HepG2 (cell line): Measurements from ENCODE around the gene ALDH3B1. TPM values are rescaled to one million over a fixed set of nuclear protein-coding genes. Genes with fewer than 3 reads are reported as not detected.
"Not testable (repeated sequence)": the region's sequence is repeated elsewhere in the genome, so short reads cannot be mapped to it uniquely, and the experiment has no call there.

Experiments
- ATAC-seq: fragments of 200-7000 bp; cut with Tn5 transposase; 3 replicates; pipeline ENCODE4 v1.9.1; 2020; ENCODE audit warnings: mild to moderate bottlenecking, moderate library complexity
- BruUV-seq: library from RNA; stranded (reverse); fragments of 400-500 nt; replicated peaks from 2 replicates; lab custom pipeline; 2021; lab: Mats Ljungman, UMichigan
- CTCF ChIA-PET: fragments of 300-600 bp; formaldehyde crosslinking; extraction: SDS; loops from one replicate; lab custom pipeline; 2021; ENCODE audit warnings: low total read pairs, inconsistent platforms, low intra/inter-chr PET ratio; lab: Yijun Ruan, JAX
- POLR2A ChIA-PET: fragments of 350-600 bp; sonication (Branson Sonifier 250); formaldehyde crosslinking; loops from one replicate; lab custom pipeline; 2020; ENCODE audit warnings: antibody characterized with exemption, inconsistent platforms; lab: Yijun Ruan, JAX
- DNase-seq: peaks from one replicate; pipeline ENCODE4 v3.0.0-alpha.2; 2015; ENCODE audit warnings: low spot score
- FAIRE-seq: peaks from 3 replicates; lab custom pipeline; 2011; peaks lifted over from hg19 to GRCh38; lab: Jason Lieb, UNC
- H2AFZ ChIP-seq: one replicate; pipeline ENCODE4 v1.6.1; 2011; ENCODE audit warnings: low read length, inconsistent platforms
- H3K27ac ChIP-seq: fragments of 300-600 bp; 3 replicates; pipeline ENCODE4 v1.8.0; 2011; ENCODE audit warnings: mixed run types, mild to moderate bottlenecking, mixed read lengths, low read length, inconsistent platforms; ENCODE audit not compliant: insufficient read depth; ENCODE audit errors: extremely low read length
- H3K27me3 ChIP-seq, 2 experiments: fragments of 200-600 bp in 1 of 2; 2 replicates in 1 of 2; 3 replicates in 1 of 2; pipeline versions ENCODE4 v1.6.0 to v1.8.0; 2011; ENCODE audit warnings: low read length in 2 of 2, mild to moderate bottlenecking in 2 of 2, moderate library complexity in 2 of 2, inconsistent platforms in 1 of 2; ENCODE audit not compliant: insufficient read depth in 2 of 2, control insufficient read depth in 1 of 2
- H3K36me3 ChIP-seq, 2 experiments: fragments of 200-600 bp in 1 of 2; replicated peaks in 1 of 2; 2 replicates in 1 of 2; 3 replicates in 1 of 2; pipeline versions ENCODE4 v1.5.1 to v1.8.0; 2011; ENCODE audit warnings: low read length in 2 of 2, inconsistent platforms in 1 of 2; ENCODE audit not compliant: insufficient read depth in 2 of 2, control insufficient read depth in 1 of 2
- H3K4me1 ChIP-seq: 2 replicates; pipeline ENCODE4 v1.5.1; 2012; ENCODE audit warnings: low read length, inconsistent platforms; ENCODE audit not compliant: insufficient read depth
- H3K4me2 ChIP-seq: 2 replicates; pipeline ENCODE4 v1.6.0; 2011; ENCODE audit warnings: low read depth, low read length, inconsistent platforms
- H3K4me3 ChIP-seq, 3 experiments: fragments of 200-600 bp in 1 of 3; sonication (generic), shearing (Covaris generic) in 1 of 3; replicated peaks in 1 of 3; 2 replicates each; pipeline ENCODE4 v1.5.1; 2011 to 2016; ENCODE audit warnings: low read length in 3 of 3, inconsistent platforms in 2 of 3, low read depth in 2 of 3, mild to moderate bottlenecking in 2 of 3, control low read depth in 1 of 3, mixed read lengths in 1 of 3; ENCODE audit not compliant: insufficient read depth in 1 of 3
- H3K79me2 ChIP-seq: one replicate; pipeline ENCODE4 v1.6.1; 2011; ENCODE audit warnings: low read length, inconsistent platforms; ENCODE audit not compliant: insufficient read depth
- H3K9ac ChIP-seq: 2 replicates; pipeline ENCODE4 v1.6.0; 2011; ENCODE audit warnings: mild to moderate bottlenecking, low read depth, low read length, inconsistent platforms; ENCODE audit not compliant: insufficient read depth
- H3K9me3 ChIP-seq: 2 replicates; pipeline ENCODE4 v1.5.1; 2012; ENCODE audit warnings: mild to moderate bottlenecking, low read length
- H4K20me1 ChIP-seq: 2 replicates; pipeline ENCODE4 v1.6.0; 2011; ENCODE audit warnings: inconsistent platforms, mild to moderate bottlenecking, low read length, moderate library complexity; ENCODE audit not compliant: insufficient read depth
- CTCF ChIP-seq: sonication (generic); formaldehyde crosslinking; IDR thresholded peaks from 2 replicates; pipeline ENCODE4 v1.5.0; 2020; ENCODE audit warnings: mild to moderate bottlenecking, missing genetic modification reagents, moderate library complexity
- HNF1B ChIP-seq: sonication (generic); formaldehyde crosslinking; IDR thresholded peaks from 2 replicates; pipeline ENCODE4 v1.5.1; 2020; ENCODE audit warnings: mild to moderate bottlenecking, moderate library complexity, missing genetic modification reagents
- RAD21 ChIP-seq: fragments of 450-650 bp; formaldehyde crosslinking; IDR thresholded peaks from 2 replicates; pipeline ENCODE4 v1.5.0; 2020; ENCODE audit warnings: mild to moderate bottlenecking
- STAG1 ChIP-seq: sonication (generic); formaldehyde crosslinking; IDR thresholded peaks from 2 replicates; pipeline ENCODE4 v1.4.0; 2020; ENCODE audit warnings: missing genetic modification reagents
- ZNF768 ChIP-seq: sonication (generic); formaldehyde crosslinking; IDR thresholded peaks from 2 replicates; pipeline ENCODE4 v1.4.0; 2020; ENCODE audit warnings: missing genetic modification reagents
- WGBS: methylation state at CpG from one replicate; pipeline ENCODE4 v1.1.6; 2017; ENCODE audit warnings: low lambda C conversion rate; 5-methylcytosine and 5-hydroxymethylcytosine counted together
- in situ Hi-C: cut with HindIII; loops from 2 replicates; pipeline ENCODE4 v1.10.0; 2017; ENCODE audit warnings: low pct_unique_long_range_greater_than_20kb; ENCODE audit not compliant: extremely low pct_ligation_motif_present
- intact Hi-C: fragments of 100-400 bp; cut with micrococcal nuclease; formaldehyde crosslinking; loops from one replicate; pipeline ENCODE4 v1.10.0; 2022; ENCODE audit not compliant: unreplicated experiment
- polyA plus RNA-seq, 8 experiments: library from polyadenylated mRNA; depleted of rRNA in 3 of 8; stranded (reverse) in 7 of 8; unstranded in 1 of 8; fragments of >200 nt; fragmentation: Illumina TruSeq in 4 of 8; extraction: Trizol in 4 of 8; gene quantifications; 2 replicates each; pipeline versions ENCODE4 v1.2.1 to v1.2.3, GENCODE V29; 2011 to 2016; ENCODE audit warnings: low read depth in 4 of 8, missing spikeins in 1 of 8, mixed read lengths in 1 of 8; ENCODE audit not compliant: insufficient read depth in 1 of 8
- total RNA-seq, 5 experiments: library from RNA; depleted of rRNA; stranded (reverse); fragments of >200 nt; fragmentation: Illumina TruSeq; extraction: Trizol; gene quantifications; 2 replicates each; pipeline ENCODE4 v1.2.3, GENCODE V29; 2016; ENCODE audit warnings: low read depth in 1 of 5
- TF ChIP-seq, protein P1 (sequence below): sonication (generic); formaldehyde crosslinking; IDR thresholded peaks from 2 replicates; pipeline ENCODE4 v1.5.1; 2020; ENCODE audit warnings: mild to moderate bottlenecking, missing genetic modification reagents, moderate library complexity

The ALDH3B1 gene
- total and polyA plus RNA-seq, 2 of the 13 experiments (the other 11 are each of a cell fraction or from before 2014, with no cell fraction given) = 4.0 to 6.7 TPM

GRCh38 chr11:67993821-67994220 lies 16.3 kb upstream of the ALDH3B1 start:
- H3K36me3 ChIP-seq, BruUV-seq, H3K27ac ChIP-seq, POLR2A ChIA-PET, DNase-seq, ATAC-seq, H3K4me1 ChIP-seq, H3K4me3 ChIP-seq, H4K20me1 ChIP-seq, H3K4me2 ChIP-seq, in situ Hi-C loops, FAIRE-seq, H3K9ac ChIP-seq, H3K9me3 ChIP-seq, H3K79me2 ChIP-seq, H2AFZ ChIP-seq, H3K27me3 ChIP-seq, intact Hi-C loops: not testable (repeated sequence)
- CTCF ChIA-PET = interaction anchor here (1.4 kb wide), 1 partner anchor 27 kb away, joined by 5 read pairs; no protein-coding TSS in a partner anchor
- TF ChIP-seq, protein P1, sequence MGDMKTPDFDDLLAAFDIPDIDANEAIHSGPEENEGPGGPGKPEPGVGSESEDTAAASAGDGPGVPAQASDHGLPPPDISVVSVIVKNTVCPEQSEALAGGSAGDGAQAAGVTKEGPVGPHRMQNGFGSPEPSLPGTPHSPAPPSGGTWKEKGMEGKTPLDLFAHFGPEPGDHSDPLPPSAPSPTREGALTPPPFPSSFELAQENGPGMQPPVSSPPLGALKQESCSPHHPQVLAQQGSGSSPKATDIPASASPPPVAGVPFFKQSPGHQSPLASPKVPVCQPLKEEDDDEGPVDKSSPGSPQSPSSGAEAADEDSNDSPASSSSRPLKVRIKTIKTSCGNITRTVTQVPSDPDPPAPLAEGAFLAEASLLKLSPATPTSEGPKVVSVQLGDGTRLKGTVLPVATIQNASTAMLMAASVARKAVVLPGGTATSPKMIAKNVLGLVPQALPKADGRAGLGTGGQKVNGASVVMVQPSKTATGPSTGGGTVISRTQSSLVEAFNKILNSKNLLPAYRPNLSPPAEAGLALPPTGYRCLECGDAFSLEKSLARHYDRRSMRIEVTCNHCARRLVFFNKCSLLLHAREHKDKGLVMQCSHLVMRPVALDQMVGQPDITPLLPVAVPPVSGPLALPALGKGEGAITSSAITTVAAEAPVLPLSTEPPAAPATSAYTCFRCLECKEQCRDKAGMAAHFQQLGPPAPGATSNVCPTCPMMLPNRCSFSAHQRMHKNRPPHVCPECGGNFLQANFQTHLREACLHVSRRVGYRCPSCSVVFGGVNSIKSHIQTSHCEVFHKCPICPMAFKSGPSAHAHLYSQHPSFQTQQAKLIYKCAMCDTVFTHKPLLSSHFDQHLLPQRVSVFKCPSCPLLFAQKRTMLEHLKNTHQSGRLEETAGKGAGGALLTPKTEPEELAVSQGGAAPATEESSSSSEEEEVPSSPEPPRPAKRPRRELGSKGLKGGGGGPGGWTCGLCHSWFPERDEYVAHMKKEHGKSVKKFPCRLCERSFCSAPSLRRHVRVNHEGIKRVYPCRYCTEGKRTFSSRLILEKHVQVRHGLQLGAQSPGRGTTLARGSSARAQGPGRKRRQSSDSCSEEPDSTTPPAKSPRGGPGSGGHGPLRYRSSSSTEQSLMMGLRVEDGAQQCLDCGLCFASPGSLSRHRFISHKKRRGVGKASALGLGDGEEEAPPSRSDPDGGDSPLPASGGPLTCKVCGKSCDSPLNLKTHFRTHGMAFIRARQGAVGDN = peak; percentile 39
- TF ChIP-seq ZNF768 (CRISPR knock-in tag) = 0 out of 2 replicates have a peak, but pooled peaks have one; percentile 17
- TF ChIP-seq STAG1 (CRISPR knock-in tag) = peak; percentile 75
- 0 out of 2 replicates have a peak, but pooled peaks have one; percentile 38 for TF ChIP-seq HNF1B (CRISPR knock-in tag)
- peak; percentile 85 for TF ChIP-seq CTCF
- TF ChIP-seq RAD21 = peak; percentile 70
- WGBS = 60% methylated on average over 2 of the region's 12 CpGs

- H3K36me3 ChIP-seq, in situ Hi-C loops, H3K79me2 ChIP-seq, H3K4me3 ChIP-seq, H4K20me1 ChIP-seq, ATAC-seq, intact Hi-C loops, H2AFZ ChIP-seq, H3K9ac ChIP-seq, FAIRE-seq, POLR2A ChIA-PET, DNase-seq, H3K4me1 ChIP-seq, H3K9me3 ChIP-seq, H3K27ac ChIP-seq, H3K4me2 ChIP-seq, BruUV-seq, H3K27me3 ChIP-seq: not testable (repeated sequence)
- 60% methylated on average over 1 of the region's 5 CpGs for WGBS
- CTCF ChIA-PET = interaction anchor here (1.4 kb wide), 1 partner anchor 26 kb away, joined by 5 read pairs; no protein-coding TSS in a partner anchor
Observed at GRCh38 chr11:67994387-67994786, 15.7 kb upstream of the ALDH3B1 start.
